ENCODE measurements around the gene PDE8A.

PDE8A gene

DNA sequence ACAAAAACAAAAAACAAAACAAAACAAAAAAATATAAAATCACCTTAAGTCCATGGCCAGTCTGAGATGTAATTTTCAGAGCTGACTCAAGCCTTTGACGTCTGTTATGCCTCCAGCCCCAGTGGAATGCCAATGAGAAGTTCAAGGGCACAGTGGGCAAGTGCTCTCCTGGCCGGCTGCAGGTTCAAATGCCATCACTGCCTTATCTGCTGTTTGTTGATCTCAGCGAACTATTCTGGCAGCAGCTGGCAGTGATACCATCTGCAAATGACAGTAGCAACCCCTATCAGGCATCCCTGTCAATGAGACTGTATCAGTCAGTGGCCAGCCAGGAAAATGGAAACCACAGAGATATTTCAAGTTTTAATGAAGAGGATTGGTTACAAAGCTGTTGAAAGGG is 10.8 kb upstream of the PDE8A start:
- no peak overlapping the region for H3K4me3 ChIP-seq (ENCODE audit: control insufficient read depth, low read depth, low read length)
- TF ChIP-seq, protein P1, sequence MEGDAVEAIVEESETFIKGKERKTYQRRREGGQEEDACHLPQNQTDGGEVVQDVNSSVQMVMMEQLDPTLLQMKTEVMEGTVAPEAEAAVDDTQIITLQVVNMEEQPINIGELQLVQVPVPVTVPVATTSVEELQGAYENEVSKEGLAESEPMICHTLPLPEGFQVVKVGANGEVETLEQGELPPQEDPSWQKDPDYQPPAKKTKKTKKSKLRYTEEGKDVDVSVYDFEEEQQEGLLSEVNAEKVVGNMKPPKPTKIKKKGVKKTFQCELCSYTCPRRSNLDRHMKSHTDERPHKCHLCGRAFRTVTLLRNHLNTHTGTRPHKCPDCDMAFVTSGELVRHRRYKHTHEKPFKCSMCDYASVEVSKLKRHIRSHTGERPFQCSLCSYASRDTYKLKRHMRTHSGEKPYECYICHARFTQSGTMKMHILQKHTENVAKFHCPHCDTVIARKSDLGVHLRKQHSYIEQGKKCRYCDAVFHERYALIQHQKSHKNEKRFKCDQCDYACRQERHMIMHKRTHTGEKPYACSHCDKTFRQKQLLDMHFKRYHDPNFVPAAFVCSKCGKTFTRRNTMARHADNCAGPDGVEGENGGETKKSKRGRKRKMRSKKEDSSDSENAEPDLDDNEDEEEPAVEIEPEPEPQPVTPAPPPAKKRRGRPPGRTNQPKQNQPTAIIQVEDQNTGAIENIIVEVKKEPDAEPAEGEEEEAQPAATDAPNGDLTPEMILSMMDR (IDR thresholded peaks at IDR 0.05; ENCODE audit: control insufficient read depth, insufficient read depth, low read depth, low read length, missing control alignments): no peak
- DNase-seq (ENCODE audit: low read depth): no peak

DNA sequence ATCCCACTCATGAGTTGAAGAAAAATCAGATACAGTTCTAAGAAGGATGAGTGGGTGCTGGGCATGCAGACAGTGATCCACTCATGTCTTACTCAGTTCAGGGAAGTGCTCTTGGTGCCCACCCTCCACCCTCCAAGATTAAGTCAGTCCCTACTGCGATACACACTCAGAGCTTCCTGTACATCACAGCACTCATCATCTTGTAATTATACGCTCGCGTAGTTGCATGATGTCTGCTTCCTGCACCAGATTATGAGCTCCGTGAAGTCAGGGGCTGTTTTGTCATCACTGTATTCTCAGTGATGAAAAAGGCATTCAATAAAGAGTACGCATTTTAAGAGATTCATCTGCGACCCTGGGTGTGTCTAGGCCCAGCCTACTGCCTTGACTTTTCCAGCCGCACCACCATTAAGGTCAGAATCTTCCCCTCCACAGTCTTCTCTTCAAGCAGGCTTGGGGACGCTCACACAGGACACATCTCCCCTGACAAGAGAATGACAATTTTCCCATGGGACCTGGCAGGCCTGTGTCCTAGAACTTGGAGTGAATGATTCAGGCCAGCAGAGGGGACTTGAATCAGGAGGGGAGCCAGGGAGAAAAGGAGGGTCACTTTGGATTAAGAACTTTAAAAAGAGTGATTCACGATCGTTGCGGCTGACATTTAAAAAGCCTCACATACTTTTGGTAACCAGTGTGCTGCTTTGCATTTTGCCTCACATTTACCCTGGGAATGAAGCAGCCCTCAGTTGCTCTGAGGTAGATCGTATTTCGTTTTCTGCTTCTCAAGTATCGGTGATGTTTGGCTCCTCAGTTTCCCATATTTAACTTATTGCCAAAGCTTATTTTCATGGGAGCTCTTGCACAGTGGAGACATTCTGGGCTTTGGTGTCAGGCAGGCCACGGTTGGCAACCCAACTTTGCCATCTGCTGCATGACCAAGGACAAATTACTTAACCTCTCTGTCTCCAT is 7.9 kb upstream of the PDE8A start:
- no peak overlapping the region for H3K4me3 ChIP-seq (ENCODE audit: control insufficient read depth, low read depth, low read length)
- DNase-seq (ENCODE audit: low read depth): no peak
- TF ChIP-seq, protein P1 (IDR thresholded peaks at IDR 0.05; ENCODE audit: control insufficient read depth, insufficient read depth, low read depth, low read length, missing control alignments): no peak

DNA sequence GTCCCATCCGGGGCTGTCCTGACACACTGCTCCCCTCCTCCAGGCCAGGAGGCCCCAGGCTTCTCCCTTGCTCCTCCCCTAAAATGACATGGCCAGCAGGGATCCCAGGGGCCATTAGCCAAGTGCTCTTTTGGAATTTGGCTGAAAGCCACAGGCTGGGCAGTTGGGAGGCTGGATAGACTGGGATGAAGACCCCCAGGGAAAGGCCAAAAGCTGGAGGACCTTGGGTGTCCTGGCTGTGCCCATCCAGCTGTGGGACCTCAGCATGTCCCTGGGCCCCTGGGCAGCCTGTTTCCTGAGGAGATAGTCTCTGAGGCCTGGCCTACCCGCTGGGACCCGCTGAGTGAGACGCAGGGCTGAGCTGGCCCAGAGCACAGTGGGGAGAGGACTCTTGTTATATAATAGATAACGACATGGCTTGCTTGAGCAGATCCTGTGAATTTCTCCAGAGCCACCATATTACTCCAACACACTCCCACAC is 5.7 kb upstream of the PDE8A start:
- DNase-seq (ENCODE audit: low read depth): no peak
- no peak overlapping the region for H3K4me3 ChIP-seq (ENCODE audit: control insufficient read depth, low read depth, low read length)
- TF ChIP-seq, protein P1 (IDR thresholded peaks at IDR 0.05; ENCODE audit: control insufficient read depth, insufficient read depth, low read depth, low read length, missing control alignments): no peak

DNA sequence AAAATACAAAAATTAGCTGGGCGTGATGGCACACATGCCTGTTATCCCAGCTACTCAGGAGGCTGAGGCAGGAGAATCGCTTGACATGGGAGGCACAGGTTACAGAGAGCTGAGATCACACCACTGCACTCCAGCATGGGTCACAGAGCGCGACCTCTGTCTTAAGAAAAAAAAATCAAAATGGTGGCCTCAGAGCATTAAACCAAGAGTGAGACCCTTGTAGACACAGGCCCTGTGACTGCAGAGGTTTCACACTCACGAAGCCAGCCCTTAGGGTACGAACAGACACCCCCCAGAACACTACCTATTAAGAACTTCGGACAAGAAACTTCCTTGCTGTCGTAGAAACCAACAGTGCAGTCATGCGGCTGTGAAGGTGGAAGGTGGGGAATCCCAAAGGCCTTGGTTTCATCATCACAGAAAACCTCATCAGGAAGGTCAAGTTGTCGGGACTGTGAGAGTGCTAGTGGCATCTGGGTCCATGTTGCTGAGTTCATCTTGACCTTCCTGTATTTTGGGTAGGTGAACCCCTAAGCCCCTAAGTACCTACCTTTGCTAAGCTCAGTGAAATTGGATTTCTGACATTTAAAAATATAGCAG is 4.8 kb upstream of the PDE8A start:
- TF ChIP-seq, protein P1 (IDR thresholded peaks at IDR 0.05; ENCODE audit: control insufficient read depth, insufficient read depth, low read depth, low read length, missing control alignments): no peak
- H3K4me3 ChIP-seq (ENCODE audit: control insufficient read depth, low read depth, low read length): no peak overlapping the region
- no peak for DNase-seq (ENCODE audit: low read depth)

DNA sequence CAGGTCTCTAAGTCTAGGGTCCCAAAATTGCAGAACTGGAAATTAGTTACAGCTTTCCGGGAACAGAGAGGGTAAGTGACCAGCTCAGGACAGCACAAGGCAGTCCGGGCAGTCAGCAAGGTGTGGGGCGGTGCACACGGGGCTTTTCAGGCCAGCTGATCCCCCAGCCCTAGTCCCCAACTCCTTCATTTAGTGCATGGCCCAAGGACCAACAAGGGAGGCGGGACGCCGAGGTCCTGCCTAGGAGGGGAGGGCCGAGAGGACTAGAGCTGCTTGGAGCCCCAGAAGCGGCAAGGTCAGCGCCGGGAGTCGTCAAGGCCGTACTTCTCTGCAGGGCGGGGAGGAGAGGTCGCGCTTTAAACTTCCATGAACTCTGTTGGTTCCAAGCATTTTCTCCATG is 2.0 kb upstream of the PDE8A start:
- no peak overlapping the region for H3K4me3 ChIP-seq (ENCODE audit: control insufficient read depth, low read depth, low read length)
- TF ChIP-seq, protein P1 (IDR thresholded peaks at IDR 0.05; ENCODE audit: control insufficient read depth, insufficient read depth, low read depth, low read length, missing control alignments): no peak
- no peak for DNase-seq (ENCODE audit: low read depth)

DNA sequence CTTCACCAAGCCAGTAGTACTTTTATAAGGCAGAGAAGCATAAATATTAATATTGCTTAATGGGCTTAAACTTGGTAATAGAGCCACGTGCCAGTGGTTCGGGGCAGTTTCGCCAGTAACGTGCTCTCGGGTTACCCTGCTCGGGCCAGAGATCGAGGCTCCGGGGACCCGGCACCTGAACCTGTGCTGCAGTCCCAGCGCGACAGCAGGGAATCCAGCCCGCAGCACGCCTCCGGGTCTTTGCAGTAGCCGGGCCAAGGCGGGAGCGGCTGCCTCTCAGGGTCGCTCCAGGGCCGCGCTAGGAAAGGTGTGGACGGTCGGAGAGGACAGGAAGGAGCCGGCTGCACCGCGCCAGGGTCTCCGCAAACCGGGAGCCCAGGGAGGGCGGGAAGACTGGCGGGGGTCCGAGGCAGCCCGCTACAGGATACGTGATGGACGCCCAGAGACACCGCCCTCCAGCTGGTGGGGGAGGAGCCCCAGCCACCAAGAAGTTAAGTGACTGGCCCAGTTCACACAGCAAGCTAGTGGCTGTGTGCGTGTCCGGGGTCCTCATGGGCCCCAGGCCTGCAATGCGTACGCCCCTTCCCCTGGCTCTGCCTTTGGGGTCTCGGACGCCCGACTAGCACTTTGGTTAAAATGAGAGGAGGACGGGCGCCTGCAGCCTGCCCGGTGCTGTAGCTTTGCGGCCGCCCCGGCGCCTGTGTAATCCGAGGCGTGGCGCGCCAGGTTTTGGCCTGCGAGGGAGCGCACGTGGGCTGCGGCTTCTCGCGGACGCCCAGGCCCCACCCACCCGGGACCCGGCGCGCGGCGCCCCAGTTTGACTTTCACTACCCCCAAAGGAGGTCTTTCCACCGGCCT is 1.2 kb upstream of the PDE8A start:
- TF ChIP-seq, protein P1 (IDR thresholded peaks at IDR 0.05; ENCODE audit: control insufficient read depth, insufficient read depth, low read depth, low read length, missing control alignments): no peak
- H3K4me3 ChIP-seq (ENCODE audit: control insufficient read depth, low read depth, low read length): peak overlapping the region; percentile 59
- DNase-seq (ENCODE audit: low read depth): peak; percentile 48

Data from AG09309 (cell line).